Type B pancreatic cell (in vitro differentiated cells): Measurements from ENCODE around the gene CNRIP1. TPM values are rescaled to one million over a fixed set of nuclear protein-coding genes. Genes with fewer than 3 reads are reported as not detected.

Experiments used
- DNase-seq: peaks from one replicate; pipeline ENCODE4 v3.0.0; 2021; ENCODE audit warnings: mixed read lengths; ENCODE audit not compliant: unreplicated experiment; ENCODE audit errors: extremely low spot score
- H3K27ac Mint-ChIP-seq: 2 replicates; pipeline ENCODE4 v1.8.0; 2021; ENCODE audit warnings: mild to moderate bottlenecking, mixed read lengths
- H3K27me3 Mint-ChIP-seq: 2 replicates; pipeline ENCODE4 v1.8.0; 2021; ENCODE audit warnings: mixed read lengths
- H3K36me3 Mint-ChIP-seq: 2 replicates; pipeline ENCODE4 v1.8.0; 2021; ENCODE audit warnings: mixed read lengths
- H3K4me1 Mint-ChIP-seq: one replicate; pipeline ENCODE4 v1.8.0; 2021; ENCODE audit warnings: mixed read lengths; ENCODE audit not compliant: unreplicated experiment
- H3K4me3 Mint-ChIP-seq: 2 replicates; pipeline ENCODE4 v1.8.0; 2021; ENCODE audit warnings: mild to moderate bottlenecking, mixed read lengths
- H3K9me3 Mint-ChIP-seq: 2 replicates; pipeline ENCODE4 v1.8.0; 2021; ENCODE audit warnings: mixed read lengths
- total RNA-seq: library from RNA; stranded (reverse); gene quantifications from 2 replicates; pipeline ENCODE4 v1.2.1, GENCODE V29; 2021; ENCODE audit warnings: low replicate concordance
- TF ChIP-seq, protein P1 (sequence below): fragments of 200-600 bp; sonication (generic); conservative IDR thresholded peaks from 2 replicates; pipeline ENCODE4 v1.5.0; 2021; ENCODE audit warnings: antibody characterized with exemption, mild to moderate bottlenecking

The CNRIP1 gene
- total RNA-seq, 1 donor from 2014 or later, result 15.0 TPM

DNA sequence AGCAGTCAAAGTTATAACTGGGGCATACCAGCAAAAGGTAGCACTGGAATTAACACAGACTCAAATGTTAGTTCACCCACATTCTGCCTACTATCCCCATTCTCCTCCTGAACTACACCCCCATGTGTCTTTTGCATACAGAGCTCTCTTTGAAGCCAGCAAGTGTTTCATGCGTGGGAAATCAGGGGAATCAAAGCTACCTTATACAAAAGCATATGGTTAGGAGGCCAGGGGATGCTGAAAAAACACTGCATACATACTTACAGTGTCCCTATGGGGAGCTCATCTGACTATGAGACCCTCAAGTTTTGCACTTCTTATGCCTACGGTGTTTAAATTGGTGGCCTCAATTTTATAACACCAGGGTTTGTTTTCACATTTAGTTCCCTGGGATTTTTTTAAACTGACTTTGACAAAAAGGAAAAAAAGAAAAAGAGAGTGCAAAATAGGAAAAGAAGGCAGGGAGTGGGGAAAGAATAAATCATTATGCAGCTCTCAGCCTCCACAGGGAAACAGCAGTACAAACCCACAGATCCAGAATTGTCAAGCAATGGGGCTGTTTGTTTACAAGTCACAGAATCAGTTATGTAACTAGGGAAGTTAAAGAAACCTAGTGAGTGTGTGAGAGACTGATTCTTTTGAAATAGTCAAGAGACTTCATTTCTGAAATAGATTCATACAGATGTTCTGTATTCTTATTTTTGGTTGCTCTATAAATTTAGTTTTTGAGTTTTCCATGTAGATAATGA, 47.3 kb downstream of the CNRIP1 start:
- Mint-ChIP-seq H3K27me3 (no peaks in the 10 kb centered on the region), H3K4me1 (peaks cover 5% of the 10 kb centered on the region), H3K36me3 (no peaks in the 10 kb centered on the region), H3K9me3 (no peaks in the 10 kb centered on the region), H3K4me3 (no peak overlapping the region), H3K27ac (no peak overlapping the region)
- TF ChIP-seq, protein P1, sequence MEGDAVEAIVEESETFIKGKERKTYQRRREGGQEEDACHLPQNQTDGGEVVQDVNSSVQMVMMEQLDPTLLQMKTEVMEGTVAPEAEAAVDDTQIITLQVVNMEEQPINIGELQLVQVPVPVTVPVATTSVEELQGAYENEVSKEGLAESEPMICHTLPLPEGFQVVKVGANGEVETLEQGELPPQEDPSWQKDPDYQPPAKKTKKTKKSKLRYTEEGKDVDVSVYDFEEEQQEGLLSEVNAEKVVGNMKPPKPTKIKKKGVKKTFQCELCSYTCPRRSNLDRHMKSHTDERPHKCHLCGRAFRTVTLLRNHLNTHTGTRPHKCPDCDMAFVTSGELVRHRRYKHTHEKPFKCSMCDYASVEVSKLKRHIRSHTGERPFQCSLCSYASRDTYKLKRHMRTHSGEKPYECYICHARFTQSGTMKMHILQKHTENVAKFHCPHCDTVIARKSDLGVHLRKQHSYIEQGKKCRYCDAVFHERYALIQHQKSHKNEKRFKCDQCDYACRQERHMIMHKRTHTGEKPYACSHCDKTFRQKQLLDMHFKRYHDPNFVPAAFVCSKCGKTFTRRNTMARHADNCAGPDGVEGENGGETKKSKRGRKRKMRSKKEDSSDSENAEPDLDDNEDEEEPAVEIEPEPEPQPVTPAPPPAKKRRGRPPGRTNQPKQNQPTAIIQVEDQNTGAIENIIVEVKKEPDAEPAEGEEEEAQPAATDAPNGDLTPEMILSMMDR, result no peak
- DNase-seq, result no peak

DNA sequence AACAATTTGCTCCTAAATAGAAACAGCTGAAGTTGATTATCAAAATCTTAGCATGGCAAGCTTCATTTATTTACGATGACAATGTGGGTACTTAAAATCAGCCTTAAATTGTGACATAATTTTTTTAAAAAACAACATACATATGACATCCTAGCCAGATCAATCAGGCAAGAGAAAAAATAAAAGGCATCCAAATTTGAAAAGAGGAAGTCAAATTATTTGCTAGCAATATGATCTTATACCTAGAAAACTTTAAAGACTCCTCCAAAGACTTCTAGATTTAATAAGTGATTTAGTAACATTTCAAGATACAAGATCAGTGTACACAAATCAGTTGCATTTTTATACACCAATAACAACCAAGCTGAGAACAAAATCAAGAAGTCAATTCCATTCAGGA, 53.1 kb downstream of the CNRIP1 start:
- Mint-ChIP-seq H3K36me3 (no peaks in the 10 kb centered on the region), H3K9me3 (no peaks in the 10 kb centered on the region), H3K4me1 (no peaks in the 10 kb centered on the region), H3K27me3 (peaks cover 3% of the 10 kb centered on the region), H3K27ac (no peak overlapping the region), H3K4me3 (no peak overlapping the region)
- TF ChIP-seq, protein P1, result no peak
- DNase-seq, result no peak

DNA sequence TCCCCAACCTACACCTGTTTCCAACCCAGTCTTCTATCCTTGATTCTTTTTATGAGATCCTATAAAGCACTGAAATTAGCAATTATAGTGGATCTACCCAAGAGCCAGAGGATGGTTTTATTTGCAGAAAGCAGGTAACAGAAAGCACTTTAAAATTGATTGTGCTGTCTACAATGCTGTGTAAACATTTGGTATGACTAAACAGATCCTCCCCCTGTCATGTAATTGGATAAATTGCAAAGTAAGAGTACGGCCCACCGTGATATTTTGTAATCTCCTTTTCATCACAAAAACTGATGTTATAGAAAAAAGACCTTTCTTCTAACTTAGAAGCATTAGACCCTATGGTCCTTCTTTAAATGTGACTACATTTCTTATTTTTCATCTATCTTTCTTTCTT, 56.1 kb downstream of the CNRIP1 start:
- no peak overlapping the region for H3K4me3 Mint-ChIP-seq
- no peaks in the 10 kb centered on the region for H3K36me3 Mint-ChIP-seq
- no peaks in the 10 kb centered on the region for H3K9me3 Mint-ChIP-seq
- peaks cover 3% of the 10 kb centered on the region for H3K27me3 Mint-ChIP-seq
- no peak for DNase-seq
- no peaks in the 10 kb centered on the region for H3K4me1 Mint-ChIP-seq
- TF ChIP-seq, protein P1, result no peak
- no peak overlapping the region for H3K27ac Mint-ChIP-seq

DNA sequence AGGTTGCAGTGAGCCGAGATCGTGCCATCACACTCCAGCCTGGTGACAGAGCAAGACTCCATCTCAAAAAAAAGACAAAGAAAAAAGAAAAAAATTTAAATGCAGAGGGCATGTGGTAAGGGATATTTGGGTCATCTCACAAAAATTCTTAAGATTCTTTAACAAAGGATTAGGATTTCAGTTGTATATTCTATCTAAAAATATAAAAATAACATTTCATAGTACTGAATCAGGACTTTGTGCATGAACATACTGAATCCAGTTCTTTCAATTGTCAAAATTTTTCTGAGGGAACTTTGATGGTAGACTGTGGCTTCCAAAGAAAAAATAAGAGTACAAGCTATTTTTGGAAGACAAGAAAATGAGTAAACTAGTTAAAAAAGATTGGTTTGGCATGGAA, 60.9 kb downstream of the CNRIP1 start:
- Mint-ChIP-seq H3K27ac (no peak overlapping the region), H3K4me1 (peaks cover 7% of the 10 kb centered on the region), H3K36me3 (no peaks in the 10 kb centered on the region), H3K9me3 (no peaks in the 10 kb centered on the region), H3K27me3 (no peaks in the 10 kb centered on the region), H3K4me3 (no peak overlapping the region)
- DNase-seq, result no peak
- TF ChIP-seq, protein P1, result no peak

DNA sequence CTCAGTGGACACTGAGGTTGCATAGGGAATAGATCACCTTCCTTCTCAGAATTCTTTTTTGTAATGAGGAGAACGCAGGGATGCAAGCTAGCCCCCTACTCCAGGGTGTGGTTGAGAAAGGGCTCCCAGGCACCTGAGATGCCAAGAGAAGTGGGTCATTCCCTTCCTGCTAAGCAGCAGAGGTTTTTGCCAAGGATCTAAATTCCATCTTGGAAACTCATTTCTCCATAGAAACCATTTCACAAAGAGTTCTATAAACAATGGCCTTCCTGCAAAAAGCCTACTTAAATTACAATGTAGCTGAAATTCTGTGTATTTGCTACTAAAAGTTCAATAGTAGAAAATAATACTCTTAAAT, 63.7 kb downstream of the CNRIP1 start:
- Mint-ChIP-seq H3K9me3 (no peaks in the 10 kb centered on the region), H3K27ac (no peak overlapping the region)

More for the DNA sequence above, 63.7 kb downstream of the CNRIP1 start:
- Mint-ChIP-seq H3K4me1 (peaks cover 7% of the 10 kb centered on the region), H3K27me3 (peaks cover 3% of the 10 kb centered on the region), H3K4me3 (no peak overlapping the region), H3K36me3 (peaks cover 5% of the 10 kb centered on the region)
- DNase-seq, result no peak
- TF ChIP-seq, protein P1, result no peak
